ENCODE measurements around the gene SCN9A.

GRCh38 chr2:166334805-166335204 is 40.9 kb downstream of the SCN9A start:
- TF ChIP-seq CTCF (IDR thresholded peaks at IDR 0.05) = no peak
- no peak for TF ChIP-seq POLR2A (IDR thresholded peaks at IDR 0.05)

All from uterus (tissue), 2 donors.